CD8-positive, alpha-beta memory T cell (primary cell): ENCODE results near the gene FAM83D. TPM values are rescaled to one million over a fixed set of nuclear protein-coding genes. Genes with fewer than 3 reads are reported as not detected.

Experiments
- CTCF ChIA-PET: fragments of 350-600 bp; sonication (Branson Sonifier 250); formaldehyde crosslinking; loops from one replicate; lab custom pipeline; 2021; ENCODE audit warnings: antibody characterized with exemption; lab: Charles Lee
- POLR2A ChIA-PET: fragments of 350-600 bp; sonication (Branson Sonifier 250); formaldehyde crosslinking; loops from one replicate; lab custom pipeline; 2021; ENCODE audit warnings: antibody characterized with exemption; lab: Charles Lee
- DNase-seq, 5 donors: peaks; one replicate each; pipeline versions ENCODE4 v3.0.0 to v3.0.0-alpha.2; 2020 to 2022; ENCODE audit warnings: mixed read lengths in 1 of 5
- H3K27ac ChIP-seq: one replicate; pipeline ENCODE4 v1.7.0; 2013; ENCODE audit warnings: low read depth, mild to moderate bottlenecking, low read length, moderate library complexity
- H3K27me3 ChIP-seq: 2 replicates; pipeline ENCODE4 v1.7.0; 2013; ENCODE audit warnings: low read length, mild to moderate bottlenecking; ENCODE audit not compliant: insufficient read depth, poor library complexity, severe bottlenecking
- H3K36me3 ChIP-seq: 2 replicates; pipeline ENCODE4 v1.7.0; 2013; ENCODE audit warnings: mild to moderate bottlenecking, low read length, moderate library complexity; ENCODE audit not compliant: insufficient read depth
- H3K4me1 ChIP-seq: 2 replicates; pipeline ENCODE4 v1.7.0; 2013; ENCODE audit warnings: mild to moderate bottlenecking, low read length, moderate library complexity; ENCODE audit not compliant: insufficient read depth
- H3K4me3 ChIP-seq: 2 replicates; pipeline ENCODE4 v1.7.0; 2013; ENCODE audit warnings: mild to moderate bottlenecking, low read length
- H3K9me3 ChIP-seq: 2 replicates; pipeline ENCODE4 v1.7.0; 2013; ENCODE audit warnings: mild to moderate bottlenecking, low read length
- H3K27ac Mint-ChIP-seq, 8 donors: one replicate each; pipeline ENCODE4 v1.8.0; 2020 to 2021; ENCODE audit warnings: mixed read lengths in 8 of 8, mild to moderate bottlenecking in 6 of 8, inconsistent platforms in 3 of 8, moderate library complexity in 3 of 8
- H3K27me3 Mint-ChIP-seq, 2 donors: one replicate each; pipeline ENCODE4 v1.8.0; 2020 to 2021; ENCODE audit warnings: mixed read lengths in 2 of 2, mild to moderate bottlenecking in 1 of 2, moderate library complexity in 1 of 2
- H3K36me3 Mint-ChIP-seq, 3 donors: one replicate each; pipeline ENCODE4 v1.8.0; 2020 to 2021; ENCODE audit warnings: mixed read lengths in 3 of 3, inconsistent platforms in 1 of 3, mild to moderate bottlenecking in 1 of 3
- H3K4me1 Mint-ChIP-seq, 3 donors: one replicate each; pipeline ENCODE4 v1.8.0; 2020 to 2021; ENCODE audit warnings: mixed read lengths in 3 of 3, inconsistent platforms in 1 of 3, mild to moderate bottlenecking in 1 of 3
- H3K4me3 Mint-ChIP-seq, 7 donors: one replicate each; pipeline ENCODE4 v1.8.0; 2020 to 2021; ENCODE audit warnings: mixed read lengths in 7 of 7, mild to moderate bottlenecking in 6 of 7, moderate library complexity in 4 of 7, inconsistent platforms in 2 of 7
- H3K9me3 Mint-ChIP-seq, 5 donors: one replicate each; pipeline ENCODE4 v1.8.0; 2020 to 2022; ENCODE audit warnings: mixed read lengths in 5 of 5, mild to moderate bottlenecking in 3 of 5, moderate library complexity in 2 of 5, inconsistent platforms in 1 of 5
- polyA plus RNA-seq: library from polyadenylated mRNA; unstranded; fragments of 300-500 nt; fragmentation: Illumina TruSeq; gene quantifications from one replicate; pipeline ENCODE4 v1.2.3, GENCODE V29; 2021
- total RNA-seq, 2 experiments: library from RNA; stranded (reverse); gene quantifications; one replicate each; pipeline ENCODE4 v1.2.3, GENCODE V29; 2021

Gene FAM83D
- total and polyA plus RNA-seq, 3 experiments from 2014 or later: 2.3 to 13.2 (median 11.9) TPM

GRCh38 chr20:38890497-38890818, 35.8 kb upstream of the FAM83D start:
- ChIA-PET CTCF (interaction anchor here (4.9 to 5.9 kb wide), 3 partner anchors 9 to 100 kb away, joined by 38 to 51 read pairs (median 48); no protein-coding TSS in a partner anchor), POLR2A (no interaction called here)
- peaks cover 14% of the 10 kb centered on the region for H3K4me1 ChIP-seq
- Mint-ChIP-seq H3K4me1 (peaks cover 38 to 80% (median 46%) of the 10 kb centered on the region in 3 donors), H3K27me3 (no peaks in the 10 kb centered on the region), H3K36me3 (peaks cover 0 to 55% (median 0%) of the 10 kb centered on the region in 3 donors), H3K27ac (peak overlapping the region in 7 of 8 donors; percentile 63 to 87 (median 71)), H3K9me3 (no peaks in the 10 kb centered on the region), H3K4me3 (no peak overlapping the region)
- no peaks in the 10 kb centered on the region for H3K27me3 ChIP-seq
- H3K27ac ChIP-seq: no peak overlapping the region
- no peaks in the 10 kb centered on the region for H3K36me3 ChIP-seq
- no peaks in the 10 kb centered on the region for H3K9me3 ChIP-seq
- H3K4me3 ChIP-seq: no peak overlapping the region
- no peak for DNase-seq

- Histone ChIP-seq H3K36me3 (peaks cover 3% of the 10 kb centered on the region), H3K27ac (no peak overlapping the region), H3K9me3 (no peaks in the 10 kb centered on the region), H3K4me3 (no peak overlapping the region), H3K27me3 (no peaks in the 10 kb centered on the region), H3K4me1 (peaks cover 14% of the 10 kb centered on the region)
- no peak for DNase-seq
- ChIA-PET CTCF (interaction anchor here (0.9 to 5.9 kb wide), 31 partner anchors 9 to 249 kb away, joined by 3 to 51 read pairs (median 5); partner anchors contain the start of gene PPP1R16B), POLR2A (interaction anchor here (0.5 to 3.0 kb wide), 9 partner anchors 9 to 87 kb away, joined by 3 to 32 read pairs (median 7); partner anchors contain the start of gene PPP1R16B)
- H3K27me3 Mint-ChIP-seq: no peaks in the 10 kb centered on the region
- H3K4me1 Mint-ChIP-seq: peaks cover 33 to 74% (median 44%) of the 10 kb centered on the region in 3 donors
- peak overlapping the region in 3 of 7 donors; percentile 2 to 83 (median 10) for H3K4me3 Mint-ChIP-seq
- H3K27ac Mint-ChIP-seq: peak overlapping the region; percentile 93 to 99 (median 96)
- no peaks in the 10 kb centered on the region for H3K9me3 Mint-ChIP-seq
- H3K36me3 Mint-ChIP-seq: peaks cover 0 to 62% (median 4%) of the 10 kb centered on the region in 3 donors
These were observed 33.9 kb upstream of the FAM83D start for GRCh38 chr20:38892091-38892981.

DNA sequence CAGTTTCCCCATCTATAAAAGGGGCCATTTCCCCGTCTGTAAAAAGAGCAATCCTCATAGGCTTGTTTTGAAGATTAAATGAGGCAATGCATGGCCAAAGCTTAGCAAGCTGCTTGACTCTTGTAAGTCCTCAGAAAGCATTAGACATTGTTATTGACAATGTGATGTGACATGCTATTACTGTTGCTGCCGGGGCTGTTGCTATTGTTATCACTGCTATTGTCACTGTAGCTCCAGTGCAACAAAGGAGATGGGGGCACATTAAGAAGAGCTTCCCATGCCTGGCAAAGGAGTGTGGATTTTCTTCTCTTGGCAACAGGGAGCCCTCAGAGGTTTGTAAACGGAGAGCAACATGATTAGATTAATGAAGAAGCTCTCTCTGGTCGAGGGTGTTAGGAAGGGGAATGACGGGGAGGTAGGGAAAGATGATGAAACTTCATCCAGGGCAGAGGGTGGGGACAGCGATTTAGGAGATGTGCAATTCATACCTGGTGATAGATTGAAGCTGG, 33.1 kb upstream of the FAM83D start:
- Mint-ChIP-seq H3K4me3 (peak overlapping the region; percentile 3 to 83 (median 71)), H3K27me3 (no peaks in the 10 kb centered on the region), H3K9me3 (no peaks in the 10 kb centered on the region), H3K27ac (peak overlapping the region; percentile 93 to 99 (median 96)), H3K36me3 (peaks cover 0 to 69% (median 4%) of the 10 kb centered on the region in 3 donors), H3K4me1 (peaks cover 33 to 71% (median 44%) of the 10 kb centered on the region in 3 donors)
- H3K27ac ChIP-seq: peak overlapping the region; percentile 56
- no peak overlapping the region for H3K4me3 ChIP-seq
- peaks cover 14% of the 10 kb centered on the region for H3K4me1 ChIP-seq
- H3K9me3 ChIP-seq: no peaks in the 10 kb centered on the region
- CTCF ChIA-PET: interaction anchor here (0.9 to 5.9 kb wide), 31 partner anchors 9 to 250 kb away, joined by 3 to 51 read pairs (median 5); partner anchors contain the start of gene PPP1R16B
- no peak for DNase-seq
- peaks cover 8% of the 10 kb centered on the region for H3K36me3 ChIP-seq
- POLR2A ChIA-PET: interaction anchor here (0.8 to 3.0 kb wide), 8 partner anchors 10 to 88 kb away, joined by 3 to 32 read pairs (median 8); partner anchors contain the start of gene PPP1R16B
- no peaks in the 10 kb centered on the region for H3K27me3 ChIP-seq

DNA sequence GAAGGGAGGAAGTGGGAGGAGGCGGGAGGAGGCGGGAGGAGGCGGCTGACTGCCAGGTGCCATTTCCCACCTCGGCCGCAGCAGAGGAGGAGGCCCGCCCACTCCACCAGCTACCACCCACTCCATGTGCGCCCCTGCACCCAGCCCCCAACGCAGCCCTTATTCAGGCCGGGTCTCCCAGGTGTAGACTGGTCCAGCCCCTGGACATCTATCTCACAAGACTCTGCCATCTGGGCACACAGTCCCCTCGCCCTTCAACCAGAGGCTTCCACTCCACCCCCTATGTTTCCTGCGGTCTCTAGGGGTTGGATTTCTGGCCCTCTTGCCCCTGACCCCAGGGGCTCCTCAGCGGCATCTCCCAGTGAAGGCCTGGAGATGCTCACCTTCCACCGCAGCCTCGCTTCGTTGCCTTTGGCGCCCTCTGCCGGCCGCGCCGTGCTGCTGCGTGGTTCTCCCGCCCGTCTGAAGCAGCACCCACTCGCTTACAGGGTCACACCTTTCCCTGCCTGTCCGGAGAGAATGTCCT, 32.6 kb upstream of the FAM83D start:
- H3K4me1 Mint-ChIP-seq: peaks cover 32 to 67% (median 44%) of the 10 kb centered on the region in 3 donors
- H3K4me3 Mint-ChIP-seq: peak overlapping the region; percentile 29 to 83 (median 71)
- peak overlapping the region; percentile 56 for H3K27ac ChIP-seq
- H3K27me3 Mint-ChIP-seq: no peaks in the 10 kb centered on the region
- ChIA-PET POLR2A (interaction anchor here (0.8 to 3.0 kb wide), 8 partner anchors 10 to 88 kb away, joined by 3 to 32 read pairs (median 8); partner anchors contain the start of gene PPP1R16B), CTCF (interaction anchor here (0.9 to 5.9 kb wide), 28 partner anchors 8 to 251 kb away, joined by 3 to 51 read pairs (median 6); partner anchors contain the start of gene PPP1R16B)
- H3K4me3 ChIP-seq: peak overlapping the region; percentile 49
- peak overlapping the region; percentile 93 to 99 (median 96) for H3K27ac Mint-ChIP-seq
- no peaks in the 10 kb centered on the region for H3K9me3 Mint-ChIP-seq
- DNase-seq: peak; percentile 72 to 85 (median 74)
- H3K4me1 ChIP-seq: peaks cover 14% of the 10 kb centered on the region
- H3K27me3 ChIP-seq: no peaks in the 10 kb centered on the region
- H3K9me3 ChIP-seq: no peaks in the 10 kb centered on the region
- peaks cover 0 to 72% (median 4%) of the 10 kb centered on the region in 3 donors for H3K36me3 Mint-ChIP-seq
- H3K36me3 ChIP-seq: peaks cover 11% of the 10 kb centered on the region

GRCh38 chr20:38894091-38894847, 31.9 kb upstream of the FAM83D start:
- Mint-ChIP-seq H3K4me1 (peaks cover 32 to 62% (median 39%) of the 10 kb centered on the region in 3 donors), H3K9me3 (no peaks in the 10 kb centered on the region), H3K36me3 (peaks cover 0 to 73% (median 4%) of the 10 kb centered on the region in 3 donors), H3K4me3 (peak overlapping the region in 6 of 7 donors; percentile 43 to 83 (median 62)), H3K27ac (peak overlapping the region; percentile 93 to 99 (median 96)), H3K27me3 (no peaks in the 10 kb centered on the region)
- H3K4me1 ChIP-seq: peaks cover 14% of the 10 kb centered on the region
- peaks cover 14% of the 10 kb centered on the region for H3K36me3 ChIP-seq
- ChIA-PET POLR2A (interaction anchor here (2.4 to 3.0 kb wide), 2 partner anchors 11 to 18 kb away, joined by 10 to 32 read pairs; no protein-coding TSS in a partner anchor), CTCF (interaction anchor here (0.7 to 5.9 kb wide), 21 partner anchors 13 to 459 kb away, joined by 3 to 51 read pairs (median 6); partner anchors contain the start of genes ACTR5, PPP1R16B and SNHG17)
- H3K9me3 ChIP-seq: no peaks in the 10 kb centered on the region
- no peak overlapping the region for H3K4me3 ChIP-seq
- H3K27ac ChIP-seq: no peak overlapping the region
- no peaks in the 10 kb centered on the region for H3K27me3 ChIP-seq
- no peak for DNase-seq

GRCh38 chr20:38895098-38895949, 30.9 kb upstream of the FAM83D start:
- no peak overlapping the region for H3K4me3 ChIP-seq
- no peaks in the 10 kb centered on the region for H3K9me3 ChIP-seq
- peaks cover 14% of the 10 kb centered on the region for H3K36me3 ChIP-seq
- no peak overlapping the region for H3K27ac ChIP-seq
- Mint-ChIP-seq H3K36me3 (peaks cover 0 to 73% (median 4%) of the 10 kb centered on the region in 3 donors), H3K27ac (peak overlapping the region in 4 of 8 donors; percentile 19 to 97 (median 93)), H3K9me3 (no peaks in the 10 kb centered on the region), H3K4me1 (peaks cover 29 to 51% (median 36%) of the 10 kb centered on the region in 3 donors), H3K27me3 (no peaks in the 10 kb centered on the region), H3K4me3 (no peak overlapping the region)
- ChIA-PET CTCF (interaction anchor here (0.7 to 5.9 kb wide), 15 partner anchors 14 to 461 kb away, joined by 3 to 51 read pairs (median 4); partner anchors contain the start of genes ACTR5, PPP1R16B and SNHG17), POLR2A (interaction anchor here (0.6 kb wide), 1 partner anchor 136 kb away, joined by 3 read pairs; no protein-coding TSS in a partner anchor)
- no peak for DNase-seq
- H3K27me3 ChIP-seq: no peaks in the 10 kb centered on the region
- peaks cover 14% of the 10 kb centered on the region for H3K4me1 ChIP-seq
